ENCODE data around the gene GALNT11.
"Not testable (repeated sequence)": the region's sequence is repeated elsewhere in the genome, so short reads cannot be mapped to it uniquely, and the experiment has no call there.

GALNT11 gene

GRCh38 chr7:152027491-152028365 is 2.3 kb downstream of the GALNT11 start:
- not testable (repeated sequence) for DNase-seq (ENCODE audit: low spot score)

- not testable (repeated sequence) for DNase-seq (ENCODE audit: low spot score)
These were observed 4.6 kb downstream of the GALNT11 start for GRCh38 chr7:152030059-152030458.

- DNase-seq (ENCODE audit: low spot score), result not testable (repeated sequence)
These were observed 5.2 kb downstream of the GALNT11 start for GRCh38 chr7:152030639-152031038.

- DNase-seq (ENCODE audit: low spot score), result no peak
These were observed 10.3 kb downstream of the GALNT11 start for GRCh38 chr7:152035817-152036216.

- DNase-seq (ENCODE audit: low spot score), result not testable (repeated sequence)
These were observed 12.9 kb downstream of the GALNT11 start for GRCh38 chr7:152038410-152038809.

- DNase-seq (ENCODE audit: low spot score), result not testable (repeated sequence)
These were observed 17.6 kb downstream of the GALNT11 start for GRCh38 chr7:152043086-152043485.

- DNase-seq (ENCODE audit: low spot score), result not testable (repeated sequence)
These were observed 19.4 kb downstream of the GALNT11 start for GRCh38 chr7:152044909-152045308.

GRCh38 chr7:152046531-152046930 is 21.1 kb downstream of the GALNT11 start:
- DNase-seq (ENCODE audit: low spot score), result no peak

- DNase-seq (ENCODE audit: low spot score), result no peak
These were observed 22.6 kb downstream of the GALNT11 start for GRCh38 chr7:152048051-152048450.

GRCh38 chr7:152050547-152050971 is 25.1 kb downstream of the GALNT11 start:
- no peak for DNase-seq (ENCODE audit: low spot score)

GRCh38 chr7:152051968-152052367 is 26.5 kb downstream of the GALNT11 start:
- DNase-seq (ENCODE audit: low spot score), result no peak

- DNase-seq (ENCODE audit: low spot score), result no peak
These were observed 27.3 kb downstream of the GALNT11 start for GRCh38 chr7:152052771-152053170.

- DNase-seq (ENCODE audit: low spot score), result no peak
These were observed 29.1 kb downstream of the GALNT11 start for GRCh38 chr7:152054367-152055230.

GRCh38 chr7:152056621-152057274 is 31.3 kb downstream of the GALNT11 start:
- no peak for DNase-seq (ENCODE audit: low spot score)

GRCh38 chr7:152059311-152059710 is 33.8 kb downstream of the GALNT11 start:
- DNase-seq (ENCODE audit: low spot score), result no peak

- not testable (repeated sequence) for DNase-seq (ENCODE audit: low spot score)
These were observed 35.6 kb downstream of the GALNT11 start for GRCh38 chr7:152061086-152061485.

- not testable (repeated sequence) for DNase-seq (ENCODE audit: low spot score)
These were observed 37.7 kb downstream of the GALNT11 start for GRCh38 chr7:152063192-152063591.

GRCh38 chr7:152063821-152064220 is 38.3 kb downstream of the GALNT11 start:
- not testable (repeated sequence) for DNase-seq (ENCODE audit: low spot score)

GRCh38 chr7:152065800-152066344 is 40.4 kb downstream of the GALNT11 start:
- not testable (repeated sequence) for DNase-seq (ENCODE audit: low spot score)

GRCh38 chr7:152072421-152072820 is 46.9 kb downstream of the GALNT11 start:
- DNase-seq (ENCODE audit: low spot score), result no peak

- DNase-seq (ENCODE audit: low spot score), result no peak
These were observed 47.9 kb downstream of the GALNT11 start for GRCh38 chr7:152073352-152073751.

- DNase-seq (ENCODE audit: low spot score), result no peak
These were observed 49.2 kb downstream of the GALNT11 start for GRCh38 chr7:152074673-152075072.

Measured in left forelimb (tissue), 1 donor.